Stimulated activated naive CD8-positive, alpha-beta T cell treated with anti-CD3 and anti-CD28 coated beads, Interleukin-15, amount 100 ng/mL, for 72 hours (primary cell): ENCODE data around the gene TBX1.

Experiments used
- ATAC-seq: fragments of 150-1000 bp; cut with Tn5 transposase; 2 replicates; pipeline ENCODE4 v1.10.0; 2021; ENCODE audit warnings: mild to moderate bottlenecking, moderate library complexity
- DNase-seq, 2 donors: peaks; one replicate each; pipeline ENCODE4 v3.0.0; 2021 to 2022
- H3K27ac Mint-ChIP-seq, 2 donors: one replicate each; pipeline ENCODE4 v1.8.0; 2022; ENCODE audit warnings: mild to moderate bottlenecking in 2 of 2, mixed read lengths in 2 of 2, moderate library complexity in 2 of 2
- H3K27me3 Mint-ChIP-seq: one replicate; pipeline ENCODE4 v1.8.0; 2022; ENCODE audit warnings: mixed read lengths
- H3K4me1 Mint-ChIP-seq: one replicate; pipeline ENCODE4 v1.8.0; 2022; ENCODE audit warnings: mild to moderate bottlenecking, mixed read lengths
- H3K4me3 Mint-ChIP-seq, 2 donors: one replicate each; pipeline ENCODE4 v1.8.0; 2022; ENCODE audit warnings: mild to moderate bottlenecking in 2 of 2, mixed read lengths in 2 of 2, moderate library complexity in 1 of 2
- H3K9me3 Mint-ChIP-seq, 2 donors: one replicate each; pipeline ENCODE4 v1.8.0; 2022; ENCODE audit warnings: mixed read lengths in 2 of 2

TBX1 gene

DNA sequence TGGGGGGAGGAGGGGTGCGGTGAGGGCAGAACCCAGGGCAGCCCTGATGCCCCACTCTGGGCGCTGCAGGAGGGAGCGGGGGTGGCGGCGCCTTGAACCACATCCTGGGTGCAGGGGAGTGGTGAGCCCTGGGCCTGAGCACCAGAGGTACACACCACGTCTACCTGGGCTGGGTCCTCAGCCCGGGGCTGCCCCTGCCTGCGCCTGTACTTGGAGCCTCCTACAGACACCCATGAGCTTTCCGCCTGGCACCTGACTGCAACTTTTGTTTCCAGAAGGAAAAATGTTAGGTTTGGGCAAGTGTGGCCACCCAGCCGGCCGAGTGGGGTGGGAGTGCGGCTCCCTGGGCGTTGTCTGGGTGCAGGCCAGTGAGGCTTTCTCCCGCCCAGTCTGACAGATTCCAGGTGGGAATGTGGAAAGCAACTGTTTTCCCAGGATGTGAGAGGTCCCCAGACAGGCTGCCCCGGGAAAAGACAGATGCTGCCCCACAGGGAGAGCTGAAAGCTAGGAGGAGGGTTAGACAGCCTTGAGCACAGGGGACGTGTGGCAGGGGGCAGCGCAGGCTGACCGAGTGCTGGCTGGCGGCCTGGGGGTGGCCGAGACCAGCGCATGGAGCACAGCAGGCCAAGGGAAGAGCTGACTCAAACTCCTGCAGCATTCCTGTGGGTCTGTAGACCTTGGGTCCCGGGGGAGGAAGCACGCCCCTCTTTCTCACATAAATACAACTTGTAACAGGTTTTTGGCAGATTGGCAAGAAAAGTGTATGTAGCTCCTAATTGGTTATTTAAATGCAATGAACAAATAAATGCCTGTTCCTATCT is 50.0 kb downstream of the TBX1 start:
- DNase-seq (no peak), ATAC-seq (peak; percentile 80)
- Mint-ChIP-seq H3K27ac (peak overlapping the region in 1 of 2 donors; percentile 19), H3K27me3 (no peaks in the 10 kb centered on the region), H3K4me3 (no peak overlapping the region), H3K9me3 (no peaks in the 10 kb centered on the region), H3K4me1 (peaks cover 24% of the 10 kb centered on the region)

DNA sequence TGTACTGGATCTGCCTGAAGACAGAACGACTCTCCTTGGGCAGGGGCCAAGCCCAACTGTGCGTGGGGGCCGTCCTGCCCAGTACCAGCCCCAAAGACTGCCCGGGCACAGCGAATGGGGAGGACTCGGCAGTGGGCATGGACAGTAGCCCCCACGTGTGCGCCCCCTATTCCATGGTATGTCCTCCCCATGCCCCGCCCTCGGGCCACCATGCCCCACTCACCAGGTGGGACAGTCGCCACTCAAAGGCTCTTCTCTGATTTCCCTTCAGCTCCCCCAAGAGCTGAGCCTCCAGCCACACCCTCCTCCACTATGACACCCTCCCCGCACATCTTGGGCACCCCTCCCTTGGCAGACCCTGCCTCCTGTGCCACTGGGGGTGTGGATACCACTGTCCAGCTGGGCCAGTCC is 50.6 kb downstream of the TBX1 start:
- peak overlapping the region; percentile 11 to 19 for H3K27ac Mint-ChIP-seq
- H3K9me3 Mint-ChIP-seq = no peaks in the 10 kb centered on the region
- peaks cover 28% of the 10 kb centered on the region for H3K4me1 Mint-ChIP-seq
- H3K4me3 Mint-ChIP-seq = no peak overlapping the region
- no peaks in the 10 kb centered on the region for H3K27me3 Mint-ChIP-seq
- peak in 1 of 2 donors; percentile 6 for DNase-seq
- no peak for ATAC-seq

DNA sequence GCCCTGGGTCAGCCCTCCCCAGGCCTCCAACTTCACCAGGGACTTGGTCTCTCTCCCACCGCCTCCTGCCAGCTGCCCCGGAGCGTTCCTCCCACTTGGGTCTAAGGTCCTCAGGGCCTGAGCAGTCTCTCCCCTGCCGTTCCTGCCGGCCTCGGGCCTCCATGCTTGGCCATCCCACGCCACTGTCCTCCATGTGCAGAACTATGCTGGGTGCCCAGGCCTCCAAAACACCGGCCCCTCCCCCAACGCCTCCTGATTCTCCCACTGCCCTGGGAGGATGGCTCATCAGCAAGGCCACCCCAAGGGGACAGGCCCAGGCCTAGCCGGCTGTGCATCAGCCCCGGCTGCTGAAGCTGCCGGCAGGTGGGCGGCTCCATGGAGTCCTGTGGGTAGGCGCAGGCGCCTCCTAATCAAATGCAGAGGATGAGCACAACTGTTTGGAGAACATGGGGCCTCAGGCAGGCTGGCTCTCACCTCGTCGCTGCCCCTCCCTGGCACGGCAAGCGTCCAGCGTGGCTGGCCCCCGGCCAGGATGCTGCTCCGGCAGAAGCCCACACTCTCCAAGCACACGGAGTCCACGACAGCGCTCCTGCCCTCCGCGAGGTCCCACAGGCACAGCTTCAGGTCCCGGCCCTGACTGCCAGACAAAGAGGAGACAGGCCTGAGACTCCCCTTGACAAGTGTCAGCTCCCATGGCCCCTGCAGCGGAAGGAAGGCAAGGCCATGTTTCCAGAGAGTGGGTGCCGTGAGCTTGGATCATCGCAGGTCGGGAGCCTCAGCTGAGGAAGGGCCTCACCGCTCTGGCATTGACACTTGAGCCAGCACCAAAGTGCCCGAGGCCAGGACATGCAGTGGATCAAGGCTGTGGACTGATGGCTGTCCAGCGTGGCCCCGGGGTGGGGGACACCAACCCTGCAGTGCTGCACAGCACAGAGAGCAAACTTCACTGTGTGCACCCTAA is 51.5 kb downstream of the TBX1 start:
- DNase-seq (peak in 1 of 2 donors; percentile 5), ATAC-seq (no peak)
- no peaks in the 10 kb centered on the region for H3K9me3 Mint-ChIP-seq
- peak overlapping the region in 1 of 2 donors; percentile 56 for H3K27ac Mint-ChIP-seq
- peaks cover 29% of the 10 kb centered on the region for H3K4me1 Mint-ChIP-seq
- H3K27me3 Mint-ChIP-seq = no peaks in the 10 kb centered on the region
- H3K4me3 Mint-ChIP-seq = no peak overlapping the region

DNA sequence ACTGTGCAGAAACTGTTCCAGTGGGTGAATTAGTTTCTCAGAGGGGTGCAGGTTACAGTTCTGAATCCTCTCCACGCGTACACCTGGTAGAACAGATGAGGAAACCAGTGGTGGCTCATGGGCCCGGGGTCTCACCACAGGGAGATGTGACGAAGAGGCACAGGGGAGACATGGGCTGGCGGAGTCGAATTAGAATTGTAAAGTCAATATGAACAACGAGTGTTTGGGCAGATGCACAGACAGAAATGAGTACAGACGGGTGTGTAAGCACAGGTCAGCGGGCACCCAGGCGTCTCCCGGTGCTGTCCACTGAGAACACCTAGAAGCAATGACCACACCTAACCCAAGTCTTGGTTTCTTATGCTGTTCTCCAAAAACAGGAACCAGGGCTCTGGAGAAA is 52.3 kb downstream of the TBX1 start:
- no peak for ATAC-seq
- Mint-ChIP-seq H3K4me1 (peaks cover 29% of the 10 kb centered on the region), H3K4me3 (no peak overlapping the region), H3K27ac (no peak overlapping the region), H3K27me3 (no peaks in the 10 kb centered on the region), H3K9me3 (no peaks in the 10 kb centered on the region)
- DNase-seq = peak in 1 of 2 donors; percentile 6

DNA sequence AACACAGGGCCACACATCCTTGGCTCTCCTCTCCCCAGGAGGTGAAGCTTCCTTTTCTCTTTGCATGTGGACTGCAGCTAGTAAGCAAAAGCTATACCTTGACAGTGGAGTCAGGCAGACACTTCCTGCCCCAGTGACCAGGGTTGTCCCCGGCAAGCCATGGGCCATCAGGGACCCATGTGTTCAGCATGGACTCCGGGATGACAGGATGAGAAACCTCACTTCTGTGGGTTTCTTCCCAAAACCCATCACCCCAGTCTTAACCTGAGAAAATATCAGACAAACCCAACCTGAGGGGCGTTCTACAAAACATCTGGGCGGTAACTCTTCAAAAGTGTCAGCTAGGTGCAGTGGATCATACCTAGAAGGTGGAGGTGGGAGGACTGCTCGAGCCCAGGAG is 53.9 kb downstream of the TBX1 start:
- Mint-ChIP-seq H3K4me1 (peaks cover 29% of the 10 kb centered on the region), H3K27me3 (no peaks in the 10 kb centered on the region), H3K9me3 (no peaks in the 10 kb centered on the region), H3K4me3 (no peak overlapping the region), H3K27ac (no peak overlapping the region)
- no peak for ATAC-seq
- DNase-seq = no peak

DNA sequence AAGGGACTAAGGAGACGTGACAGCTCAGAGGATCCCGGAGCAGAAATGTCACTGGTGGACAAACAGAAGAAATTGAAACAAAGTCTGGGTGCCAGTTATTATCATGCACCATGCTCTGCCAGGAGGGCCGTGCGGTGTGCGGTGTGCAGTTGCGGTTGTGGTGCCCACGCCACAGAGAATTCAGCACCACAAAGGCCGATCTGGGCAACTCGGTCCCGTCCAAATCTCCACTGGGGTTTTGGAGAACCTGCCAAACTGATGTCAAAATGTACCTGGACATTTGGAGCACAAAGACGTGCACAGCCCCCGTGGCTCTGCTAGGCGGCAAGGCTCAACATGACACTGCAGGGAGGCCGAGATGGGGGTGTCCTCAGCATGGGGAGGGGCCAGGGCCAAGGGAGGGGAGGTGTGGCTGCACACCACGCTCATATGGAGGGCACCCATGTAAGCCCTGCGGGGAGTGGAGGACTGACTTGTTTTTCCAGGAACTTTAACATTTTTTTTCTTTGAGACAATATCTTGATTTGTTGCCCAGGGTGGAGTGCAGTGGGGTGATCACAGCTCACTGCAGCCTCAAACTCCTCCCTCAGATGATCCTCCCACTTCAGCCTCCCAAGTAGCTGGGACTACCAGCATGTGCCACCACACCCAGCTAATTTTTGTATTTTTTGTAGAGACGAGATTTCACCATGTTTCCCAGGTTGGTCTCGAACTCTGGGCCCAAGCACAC is 54.7 kb downstream of the TBX1 start:
- no peak overlapping the region for H3K4me3 Mint-ChIP-seq
- no peaks in the 10 kb centered on the region for H3K9me3 Mint-ChIP-seq
- ATAC-seq = no peak
- peaks cover 23% of the 10 kb centered on the region for H3K4me1 Mint-ChIP-seq
- DNase-seq = no peak
- H3K27ac Mint-ChIP-seq = peak overlapping the region in 1 of 2 donors; percentile 9
- no peaks in the 10 kb centered on the region for H3K27me3 Mint-ChIP-seq

DNA sequence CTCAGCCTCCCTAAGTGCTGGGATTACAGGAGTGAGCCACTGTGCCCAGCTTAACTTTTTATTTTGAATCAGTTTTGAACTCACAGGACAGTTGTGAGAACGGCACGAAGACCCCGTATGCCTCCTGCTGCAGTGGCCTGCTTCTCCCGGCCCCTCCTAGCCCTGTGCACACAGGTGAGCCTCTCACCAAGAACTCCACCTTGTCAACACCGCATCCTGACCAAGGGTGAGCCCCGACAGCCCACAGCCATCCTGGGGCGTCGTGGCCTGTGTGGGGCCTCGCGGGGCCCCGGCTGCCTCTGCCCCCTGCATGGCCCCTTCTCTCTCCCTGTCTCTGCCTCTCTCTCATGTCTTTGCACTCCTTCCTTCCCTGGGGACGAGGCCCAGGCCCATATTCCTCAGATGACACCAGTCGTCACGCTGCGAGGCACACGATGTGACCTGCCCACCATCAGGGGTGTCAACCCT is 55.3 kb downstream of the TBX1 start:
- H3K9me3 Mint-ChIP-seq = no peaks in the 10 kb centered on the region
- no peak for DNase-seq
- no peak for ATAC-seq
- H3K27ac Mint-ChIP-seq = peak overlapping the region in 1 of 2 donors; percentile 68
- H3K4me3 Mint-ChIP-seq = no peak overlapping the region
- peaks cover 17% of the 10 kb centered on the region for H3K4me1 Mint-ChIP-seq
- no peaks in the 10 kb centered on the region for H3K27me3 Mint-ChIP-seq

DNA sequence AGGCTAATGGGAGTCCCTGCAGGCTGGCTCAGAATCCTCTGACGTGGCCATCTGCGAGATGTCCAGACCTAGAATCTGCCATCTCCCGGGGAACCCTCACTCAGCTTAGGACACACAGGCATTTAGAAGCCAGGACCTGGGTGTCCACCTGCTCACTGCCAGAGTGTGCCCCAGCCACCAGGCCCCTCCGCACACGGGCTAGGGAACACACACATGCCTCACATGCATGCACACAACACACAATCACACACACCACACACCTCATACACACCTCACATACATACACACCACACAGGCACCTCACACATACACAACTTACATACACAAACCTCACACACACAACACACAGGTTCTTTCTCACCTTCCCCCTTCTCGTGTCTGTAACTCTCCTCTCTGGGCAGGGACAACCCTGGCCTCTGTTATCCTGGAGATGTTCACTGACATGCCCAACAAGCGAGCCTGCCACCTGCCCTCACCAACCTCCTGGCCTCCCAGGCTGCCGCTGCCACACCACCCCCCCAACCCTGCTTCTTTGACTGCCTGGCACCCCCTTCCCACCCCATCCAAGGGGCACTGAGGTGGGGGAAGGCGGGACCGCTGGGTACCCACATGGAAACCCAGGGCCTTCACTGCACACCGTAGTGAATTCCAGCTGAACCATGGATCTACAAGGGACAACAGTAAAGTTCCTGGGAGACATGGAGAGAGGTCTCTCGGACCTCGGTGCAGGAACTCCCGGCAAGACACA is 56.0 kb downstream of the TBX1 start:
- no peak for ATAC-seq
- Mint-ChIP-seq H3K4me1 (peaks cover 11% of the 10 kb centered on the region), H3K27me3 (no peaks in the 10 kb centered on the region), H3K27ac (no peak overlapping the region), H3K9me3 (no peaks in the 10 kb centered on the region), H3K4me3 (no peak overlapping the region)
- DNase-seq = no peak
